GM12878 (cell line): ENCODE data around the gene MYO1E. TPM values are rescaled to one million over a fixed set of nuclear protein-coding genes. Genes with fewer than 3 reads are reported as not detected.
"Not testable (repeated sequence)": the region's sequence is repeated elsewhere in the genome, so short reads cannot be mapped to it uniquely, and the experiment has no call there.

Source experiments
- ATAC-seq: fragments of 200-7000 bp; cut with Tn5 transposase; 3 replicates; pipeline ENCODE4 v1.9.1; 2020; ENCODE audit warnings: mild to moderate bottlenecking, moderate library complexity
- BruUV-seq: library from RNA; stranded (reverse); fragments of 400-500 nt; replicated peaks from 2 replicates; lab custom pipeline; 2021; lab: Mats Ljungman, UMichigan
- CTCF ChIA-PET: fragments of 300-600 bp; sonication (Branson Sonifier 250); formaldehyde crosslinking; extraction: SDS; loops from one replicate; lab custom pipeline; 2021; ENCODE audit warnings: inconsistent platforms; lab: Yijun Ruan, JAX
- POLR2A ChIA-PET: fragments of 350-600 bp; formaldehyde crosslinking; extraction: SDS; loops from one replicate; lab custom pipeline; 2021; ENCODE audit warnings: inconsistent platforms; lab: Charles Lee
- RAD21 ChIA-PET: fragments of 300-600 bp; sonication (Branson Sonifier 250); formaldehyde crosslinking; loops from one replicate; lab custom pipeline; 2023; ENCODE audit warnings: antibody characterized with exemption; ENCODE audit not compliant: unreplicated experiment; lab: Charles Lee
- SMC1A ChIA-PET: fragments of 300-600 bp; sonication (Branson Sonifier 250); formaldehyde crosslinking; loops from one replicate; lab custom pipeline; 2023; ENCODE audit not compliant: unreplicated experiment, uncharacterized antibody; lab: Charles Lee
- DNase-seq: peaks from one replicate; pipeline ENCODE4 v3.0.0-alpha.2; 2011; ENCODE audit warnings: low read depth, low spot score
- FAIRE-seq: peaks from 3 replicates; lab custom pipeline; 2011; peaks lifted over from hg19 to GRCh38; lab: Jason Lieb, UNC
- H2AFZ ChIP-seq: 2 replicates; pipeline ENCODE4 v1.6.0; 2011; ENCODE audit warnings: low read depth, low read length, control low read depth; ENCODE audit not compliant: control insufficient read depth
- H3K27ac ChIP-seq: 2 replicates; pipeline ENCODE4 v1.5.1; 2011; ENCODE audit warnings: control low read depth; ENCODE audit not compliant: control insufficient read depth, insufficient read depth
- H3K27me3 ChIP-seq, 2 experiments: replicated peaks in 1 of 2; 2 replicates each; pipeline versions ENCODE4 v1.6.0 to v1.6.1; 2011; ENCODE audit warnings: low read length in 1 of 2; ENCODE audit not compliant: control insufficient read depth in 2 of 2, insufficient read depth in 2 of 2
- H3K36me3 ChIP-seq, 2 experiments: 2 replicates each; pipeline ENCODE4 v1.5.1; 2011; ENCODE audit warnings: low read length in 1 of 2; ENCODE audit not compliant: control insufficient read depth in 2 of 2, insufficient read depth in 2 of 2
- H3K4me1 ChIP-seq: 2 replicates; pipeline ENCODE4 v1.6.1; 2011; ENCODE audit warnings: mild to moderate bottlenecking, low read length, moderate library complexity, mixed read lengths; ENCODE audit not compliant: control insufficient read depth, insufficient read depth
- H3K4me2 ChIP-seq: 2 replicates; pipeline ENCODE4 v1.6.0; 2011; ENCODE audit warnings: control low read depth; ENCODE audit not compliant: control insufficient read depth, insufficient read depth
- H3K4me3 ChIP-seq: fragments of 200-600 bp; sonication (generic); 2 replicates; pipeline ENCODE4 v1.5.1; 2016
- H3K79me2 ChIP-seq: 2 replicates; pipeline ENCODE4 v1.6.0; 2011; ENCODE audit warnings: low read length; ENCODE audit not compliant: control insufficient read depth, insufficient read depth
- H3K9ac ChIP-seq: 2 replicates; pipeline ENCODE4 v1.8.0; 2011; ENCODE audit warnings: low read length, control low read depth, mixed read lengths; ENCODE audit not compliant: control insufficient read depth, insufficient read depth
- H3K9me3 ChIP-seq: replicated peaks from 3 replicates; pipeline ENCODE4 v1.5.1; 2011; ENCODE audit warnings: mild to moderate bottlenecking, low read length; ENCODE audit not compliant: control insufficient read depth, insufficient read depth
- H4K20me1 ChIP-seq: 2 replicates; pipeline ENCODE4 v1.6.0; 2011; ENCODE audit not compliant: control insufficient read depth, insufficient read depth
- ATF7 ChIP-seq: fragments of 450-650 bp; IDR thresholded peaks from 2 replicates; pipeline ENCODE4 v1.6.1; 2016; ENCODE audit warnings: low read depth, mild to moderate bottlenecking
- SPI1 ChIP-seq: IDR thresholded peaks from 2 replicates; pipeline ENCODE4 v1.6.1; 2011; ENCODE audit warnings: low read depth, mild to moderate bottlenecking, low read length, moderate library complexity, borderline replicate concordance; ENCODE audit not compliant: insufficient read depth
- WGBS: methylation state at CpG from one replicate; pipeline ENCODE4 v1.1.6; 2016; ENCODE audit warnings: low lambda C conversion rate; ENCODE audit not compliant: insufficient replicate concordance, insufficient coverage; ENCODE audit errors: missing lambda C conversion rate; 5-methylcytosine and 5-hydroxymethylcytosine counted together
- in situ Hi-C: fragments of 300-500 bp; cut with MboI; formaldehyde crosslinking; loops from 9 replicates; pipeline ENCODE4 v1.14.3; 2018; ENCODE audit warnings: mixed read lengths
- intact Hi-C: fragments of 100-400 bp; cut with micrococcal nuclease; formaldehyde crosslinking; loops from one replicate; pipeline ENCODE4 v1.14.2; 2022; ENCODE audit not compliant: unreplicated experiment
- polyA plus RNA-seq, 11 experiments: library from polyadenylated mRNA; depleted of rRNA in 4 of 11; unstranded in 6 of 11; stranded (reverse) in 5 of 11; fragments of >200 nt; fragmentation: Nextera tagmentation in 4 of 11; fragmentation: Illumina TruSeq in 1 of 11; extraction: Ambion mirVana in 4 of 11; extraction: Trizol in 1 of 11; gene quantifications; 1 replicate in 1 of 11; 2 replicates in 10 of 11; pipeline versions ENCODE4 v1.2.1 to v1.2.3, GENCODE V29; 2011 to 2016; ENCODE audit warnings: inconsistent platforms in 2 of 11, missing spikeins in 2 of 11, low read depth in 1 of 11
- total RNA-seq, 4 experiments: library from RNA; depleted of rRNA in 3 of 4; stranded (reverse); fragments of >200 nt in 3 of 4; fragmentation: Illumina TruSeq in 1 of 4; extraction: Trizol in 1 of 4; gene quantifications; 2 replicates each; pipeline versions ENCODE4 v1.2.1 to v1.2.3, GENCODE V29; 2013 to 2021

Gene MYO1E
- total and polyA plus RNA-seq, 10 of the 15 experiments (the other 5 are each of a cell fraction or from before 2014, with no cell fraction given), result 10.3 to 266 (median 64.9) TPM

DNA sequence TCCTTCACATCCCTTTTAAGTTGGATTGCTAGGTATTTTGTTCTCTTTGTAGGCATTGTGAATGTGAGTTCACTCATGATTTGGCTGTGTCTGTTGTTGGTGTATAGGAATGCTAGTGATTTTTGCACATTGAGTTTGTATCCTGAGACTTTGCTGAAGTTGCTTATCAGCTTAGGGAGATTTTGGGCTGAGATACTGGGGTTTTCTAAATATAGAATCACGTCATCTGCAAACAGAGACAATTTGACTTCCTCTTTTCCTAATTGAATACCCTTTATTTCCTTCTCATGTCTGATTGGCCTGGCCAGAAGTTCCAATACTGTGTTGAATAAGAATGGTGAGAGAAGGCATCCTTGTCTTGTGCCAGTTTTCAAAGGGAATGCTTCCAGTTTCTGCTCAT is 245.4 kb downstream of the MYO1E start:
- ChIA-PET SMC1A (interaction anchor here (0.6 kb wide), 1 partner anchor 279 kb away, joined by 3 read pairs; no protein-coding TSS in a partner anchor), POLR2A (interaction anchor here (1.1 kb wide), 1 partner anchor 148 kb away, joined by 3 read pairs; no protein-coding TSS in a partner anchor), CTCF (interaction anchor here (0.7 kb wide), 1 partner anchor 401 kb away, joined by 3 read pairs; no protein-coding TSS in a partner anchor)
- DNase-seq, ATAC-seq, H3K27me3 ChIP-seq, H2AFZ ChIP-seq, H4K20me1 ChIP-seq, FAIRE-seq, H3K4me1 ChIP-seq, H3K4me3 ChIP-seq, BruUV-seq, RAD21 ChIA-PET, intact Hi-C loops, H3K4me2 ChIP-seq, H3K79me2 ChIP-seq, H3K9ac ChIP-seq, in situ Hi-C loops, H3K27ac ChIP-seq: not testable (repeated sequence)
- 21% methylated on average over 1 of the region's 1 CpG for WGBS
- Histone ChIP-seq H3K9me3 (peaks cover 11% of the 10 kb centered on the region), H3K36me3 (peaks cover 23 to 30% of the 10 kb centered on the region in 2 experiments)
- TF ChIP-seq SPI1 (peak; percentile 73; the same call in 1 of the 2 replicates), ATF7 (peak; percentile 81)

DNA sequence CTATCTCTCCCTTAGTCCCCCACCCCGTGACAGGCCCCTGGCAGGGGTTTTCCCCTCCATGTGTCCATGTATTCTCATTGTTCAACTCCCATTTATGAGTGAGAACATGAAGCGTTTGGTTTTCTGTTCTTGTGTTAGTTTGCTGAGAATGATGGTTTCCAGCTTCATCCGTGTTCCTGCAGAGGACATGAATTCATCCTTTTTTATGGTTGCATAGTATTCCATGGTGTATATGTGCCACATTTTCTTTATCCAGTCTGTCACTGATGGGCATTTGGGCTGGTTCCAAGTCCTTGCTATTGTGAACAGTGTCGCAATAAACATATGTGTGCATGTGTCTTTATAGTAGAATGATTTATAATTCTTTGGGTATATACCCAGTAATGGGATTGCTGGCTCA is 247.0 kb downstream of the MYO1E start:
- H3K9ac ChIP-seq, H4K20me1 ChIP-seq, BruUV-seq, intact Hi-C loops, RAD21 ChIA-PET, FAIRE-seq, H3K27ac ChIP-seq, H3K79me2 ChIP-seq, H2AFZ ChIP-seq, in situ Hi-C loops, H3K4me1 ChIP-seq, POLR2A ChIA-PET, H3K4me2 ChIP-seq, H3K27me3 ChIP-seq, H3K4me3 ChIP-seq, DNase-seq, ATAC-seq: not testable (repeated sequence)
- ChIA-PET CTCF (interaction anchor here (0.9 to 1.3 kb wide), 2 partner anchors 12 to 19 kb away, joined by 4 read pairs; no protein-coding TSS in a partner anchor), SMC1A (interaction anchor here (1.0 to 1.3 kb wide), 2 partner anchors 14 to 17 kb away, joined by 3 to 4 read pairs; no protein-coding TSS in a partner anchor)
- 97% methylated on average over 4 of the region's 4 CpGs for WGBS
- Histone ChIP-seq H3K9me3 (peaks cover 11% of the 10 kb centered on the region), H3K36me3 (peaks cover 11 to 28% of the 10 kb centered on the region in 2 experiments)
